IgD-negative memory B cell (primary cell): ENCODE data around the gene TRAP1. TPM values are rescaled to one million over a fixed set of nuclear protein-coding genes. Genes with fewer than 3 reads are reported as not detected.

Source experiments
- H3K27ac Mint-ChIP-seq, 3 donors: one replicate each; pipeline ENCODE4 v1.8.0; 2020 to 2022; ENCODE audit warnings: mild to moderate bottlenecking in 3 of 3, mixed read lengths in 3 of 3, moderate library complexity in 1 of 3
- H3K27me3 Mint-ChIP-seq: one replicate; pipeline ENCODE4 v1.8.0; 2021; ENCODE audit warnings: mixed read lengths
- H3K36me3 Mint-ChIP-seq: one replicate; pipeline ENCODE4 v1.8.0; 2020; ENCODE audit warnings: mild to moderate bottlenecking, mixed read lengths
- H3K4me1 Mint-ChIP-seq, 3 donors: one replicate each; pipeline ENCODE4 v1.8.0; 2020 to 2022; ENCODE audit warnings: mixed read lengths in 3 of 3, mild to moderate bottlenecking in 1 of 3
- H3K4me3 Mint-ChIP-seq, 4 donors: one replicate each; pipeline ENCODE4 v1.8.0; 2020 to 2022; ENCODE audit warnings: mild to moderate bottlenecking in 4 of 4, mixed read lengths in 4 of 4, moderate library complexity in 3 of 4
- H3K9me3 Mint-ChIP-seq, 3 donors: one replicate each; pipeline ENCODE4 v1.8.0; 2020 to 2021; ENCODE audit warnings: mixed read lengths in 3 of 3, mild to moderate bottlenecking in 1 of 3
- polyA plus RNA-seq: library from polyadenylated mRNA; unstranded; fragments of 300-500 nt; fragmentation: Illumina TruSeq; gene quantifications from one replicate; pipeline ENCODE4 v1.2.3, GENCODE V29; 2021

Gene TRAP1
- 62.7 TPM for polyA plus RNA-seq

DNA sequence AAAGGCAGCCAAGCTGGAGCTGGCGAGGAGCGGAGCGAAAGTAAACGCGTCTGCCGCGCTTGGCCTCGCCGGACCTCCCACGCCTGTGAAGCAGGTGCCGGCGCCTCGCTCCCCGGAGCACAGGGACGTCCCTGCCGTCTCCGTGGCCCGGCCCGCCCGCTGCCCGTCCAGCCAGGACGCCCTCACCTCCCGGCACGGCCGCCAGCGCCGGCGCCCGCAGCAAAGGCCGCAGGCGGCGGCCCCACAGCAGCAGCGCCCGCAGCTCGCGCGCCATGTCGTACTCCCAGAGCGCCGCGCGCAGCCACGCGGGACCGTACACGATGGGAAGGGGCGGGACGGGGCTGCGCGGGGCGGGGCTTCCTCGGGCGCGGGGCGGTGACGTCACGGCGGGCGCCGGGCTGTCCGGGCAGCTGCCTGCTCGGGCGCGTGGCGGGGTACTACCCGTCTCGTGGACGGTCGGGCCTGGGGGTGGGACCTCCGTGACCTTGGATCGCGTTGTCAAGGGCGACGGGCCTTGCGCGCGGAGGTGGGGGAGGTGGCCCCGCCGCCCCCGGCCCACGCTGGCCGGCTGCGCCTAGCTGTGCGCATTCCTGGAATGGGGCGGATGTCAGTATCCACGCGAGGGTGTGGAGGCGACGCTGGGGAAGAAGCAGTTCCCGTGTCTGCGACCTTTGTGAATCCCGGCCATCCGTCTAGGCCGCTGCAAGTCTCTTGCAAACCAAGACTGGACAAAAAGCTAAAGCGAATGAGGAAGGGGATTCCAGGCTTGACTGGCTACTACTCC lies at the start of gene TRAP1:
TRAP1 (minus strand) TSS at position 290 of the 784 bp plus-strand sequence; CDS start at position 274, 16 bp downstream.
- H3K27me3 Mint-ChIP-seq = no peaks in the 10 kb centered on the region
- H3K9me3 Mint-ChIP-seq = peaks cover 0 to 1% (median 0%) of the 10 kb centered on the region in 3 donors
- H3K36me3 Mint-ChIP-seq = no peaks in the 10 kb centered on the region
- peaks cover 17 to 25% (median 20%) of the 10 kb centered on the region in 3 donors for H3K4me1 Mint-ChIP-seq
- H3K4me3 Mint-ChIP-seq = peak within 1 kb of the TSS; percentile 91 to 97 (median 94)
- H3K27ac Mint-ChIP-seq = peak within 1 kb of the TSS; percentile 87 to 94 (median 93)

DNA sequence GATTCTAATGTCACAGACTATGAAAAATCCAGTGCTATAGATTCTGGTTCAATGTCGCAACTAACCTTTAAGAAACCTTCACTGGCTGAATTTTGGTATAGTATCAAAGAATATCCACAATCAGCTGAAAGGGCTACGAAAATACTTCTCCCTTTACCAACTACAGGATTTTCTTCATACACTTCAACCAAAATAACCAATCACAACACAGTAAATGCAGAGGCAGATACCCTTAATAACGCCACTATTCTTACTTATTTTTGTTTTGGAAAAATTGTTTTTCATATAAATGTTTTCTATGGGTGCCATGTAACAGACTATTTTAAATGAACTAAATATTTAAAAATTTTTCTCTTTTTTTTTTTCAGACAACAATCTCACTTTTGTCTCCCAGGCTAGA lies 48.9 kb upstream of the TRAP1 start:
- Mint-ChIP-seq H3K4me3 (no peak overlapping the region), H3K4me1 (peaks cover 9 to 11% (median 11%) of the 10 kb centered on the region in 3 donors), H3K9me3 (no peaks in the 10 kb centered on the region), H3K36me3 (peaks cover 9% of the 10 kb centered on the region), H3K27ac (no peak overlapping the region), H3K27me3 (no peaks in the 10 kb centered on the region)

DNA sequence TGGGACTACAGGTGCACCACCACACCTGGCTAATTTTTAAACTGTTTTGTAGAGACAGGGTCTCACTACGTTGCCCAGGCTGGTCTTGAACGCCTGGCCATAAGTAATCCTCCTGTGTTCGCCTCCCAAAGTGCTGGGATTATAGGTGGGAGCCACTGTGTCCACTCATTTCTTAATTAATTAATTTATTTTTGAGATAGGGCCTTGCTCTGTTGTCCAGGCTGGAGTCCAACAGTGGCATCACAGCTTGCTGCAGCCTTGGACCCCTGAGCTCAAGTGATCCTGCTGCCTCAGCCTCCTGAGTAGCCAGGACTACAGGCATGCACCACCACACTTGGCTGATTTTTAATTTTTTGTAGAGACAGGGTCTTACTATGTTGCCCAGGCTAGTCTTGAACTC lies 47.1 kb upstream of the TRAP1 start:
- no peak overlapping the region for H3K4me3 Mint-ChIP-seq
- no peaks in the 10 kb centered on the region for H3K27me3 Mint-ChIP-seq
- H3K36me3 Mint-ChIP-seq = peaks cover 9% of the 10 kb centered on the region
- H3K27ac Mint-ChIP-seq = no peak overlapping the region
- no peaks in the 10 kb centered on the region for H3K9me3 Mint-ChIP-seq
- H3K4me1 Mint-ChIP-seq = peaks cover 9 to 11% (median 11%) of the 10 kb centered on the region in 3 donors

DNA sequence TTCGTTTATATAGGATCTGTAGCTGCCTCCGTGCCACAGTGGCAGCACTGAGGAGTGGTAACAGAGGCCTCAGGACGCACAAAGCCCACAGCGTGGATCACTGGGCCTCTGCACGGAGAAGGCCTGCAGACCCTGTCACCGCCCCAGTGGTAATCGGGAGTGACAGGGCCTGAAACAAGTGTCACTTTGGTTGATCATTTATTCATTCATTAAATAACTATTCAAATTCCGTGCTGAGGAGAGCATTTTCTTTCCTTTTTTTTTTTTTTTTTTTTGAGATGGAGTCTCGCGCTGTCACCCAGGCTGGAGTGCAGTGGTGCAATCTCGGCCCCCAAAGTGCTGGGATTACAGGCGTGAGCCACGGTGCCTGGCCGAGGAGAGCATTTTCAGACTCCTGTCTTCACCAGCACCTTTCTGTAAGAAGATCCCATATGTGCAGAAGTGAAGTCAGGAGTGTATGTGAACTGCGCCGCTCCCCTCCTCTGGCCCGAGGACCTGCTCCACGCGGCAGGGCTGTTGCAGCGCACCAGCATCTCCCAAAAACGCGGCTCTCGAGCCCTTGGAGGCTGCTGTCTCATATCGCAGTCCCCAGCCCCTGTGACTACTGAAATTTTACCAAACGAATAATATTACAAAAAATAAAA lies 44.9 kb upstream of the TRAP1 start:
- no peak overlapping the region for H3K4me3 Mint-ChIP-seq
- H3K9me3 Mint-ChIP-seq = no peaks in the 10 kb centered on the region
- H3K27ac Mint-ChIP-seq = no peak overlapping the region
- H3K27me3 Mint-ChIP-seq = no peaks in the 10 kb centered on the region
- peaks cover 3% of the 10 kb centered on the region for H3K36me3 Mint-ChIP-seq
- H3K4me1 Mint-ChIP-seq = peaks cover 2 to 4% (median 4%) of the 10 kb centered on the region in 3 donors

DNA sequence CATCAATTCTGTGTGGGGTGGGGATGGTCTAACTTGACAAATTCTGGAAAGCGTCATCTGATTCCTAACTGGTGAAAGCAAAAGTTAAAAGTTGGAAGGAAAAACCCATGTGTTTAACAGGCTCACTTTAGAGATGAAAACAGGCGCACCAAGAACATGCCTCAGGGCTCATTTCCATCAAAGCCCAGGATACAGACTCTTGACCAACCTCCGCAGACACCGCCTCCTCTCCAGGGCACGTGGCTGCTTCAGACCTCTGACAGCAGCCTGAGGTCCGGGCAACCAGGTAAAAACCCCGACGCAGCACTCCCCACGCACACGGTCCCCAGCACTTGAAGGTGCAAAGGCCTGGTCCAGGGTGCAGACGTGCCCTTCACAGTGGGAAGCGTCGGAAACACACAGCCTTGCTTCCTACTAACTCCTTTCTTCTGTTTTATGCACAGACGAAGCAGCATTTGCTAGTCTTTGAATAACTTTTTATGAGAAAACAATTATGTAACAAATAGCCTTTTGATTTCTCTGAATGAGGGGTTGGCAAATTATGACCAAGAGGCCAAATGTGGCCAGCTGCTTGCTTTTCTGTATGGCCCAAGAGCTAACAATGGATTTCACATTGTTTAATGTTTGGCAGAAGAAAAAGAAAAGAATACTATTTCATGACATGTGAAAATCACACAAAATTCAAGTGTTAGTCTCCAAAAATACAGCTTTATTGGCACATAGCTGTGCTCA lies 44.2 kb upstream of the TRAP1 start:
- H3K4me1 Mint-ChIP-seq = peaks cover 0 to 1% (median 0%) of the 10 kb centered on the region in 3 donors
- no peaks in the 10 kb centered on the region for H3K36me3 Mint-ChIP-seq
- no peaks in the 10 kb centered on the region for H3K9me3 Mint-ChIP-seq
- no peak overlapping the region for H3K27ac Mint-ChIP-seq
- H3K27me3 Mint-ChIP-seq = no peaks in the 10 kb centered on the region
- no peak overlapping the region for H3K4me3 Mint-ChIP-seq

DNA sequence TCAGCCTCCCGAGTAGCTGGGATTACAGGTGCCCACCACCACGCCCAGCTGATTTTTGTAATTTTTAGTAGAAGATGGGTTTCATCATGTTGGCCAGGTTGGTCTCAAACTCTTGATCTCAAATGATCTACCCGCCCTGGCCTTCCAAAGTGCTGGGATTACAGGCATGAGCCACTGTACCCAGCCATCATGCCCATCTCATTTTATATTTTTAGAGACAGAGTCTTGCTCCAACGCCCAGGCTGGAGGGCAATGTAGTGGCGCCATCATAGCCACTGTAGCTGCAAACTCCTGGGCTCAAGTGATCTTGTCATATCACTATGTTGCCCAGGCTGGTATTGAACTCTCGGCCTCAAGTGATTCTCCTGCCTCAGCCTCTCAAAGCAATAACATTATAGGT lies 43.2 kb upstream of the TRAP1 start:
- no peaks in the 10 kb centered on the region for H3K9me3 Mint-ChIP-seq
- no peak overlapping the region for H3K27ac Mint-ChIP-seq
- H3K36me3 Mint-ChIP-seq = no peaks in the 10 kb centered on the region
- H3K27me3 Mint-ChIP-seq = no peaks in the 10 kb centered on the region
- no peaks in the 10 kb centered on the region for H3K4me1 Mint-ChIP-seq
- no peak overlapping the region for H3K4me3 Mint-ChIP-seq

DNA sequence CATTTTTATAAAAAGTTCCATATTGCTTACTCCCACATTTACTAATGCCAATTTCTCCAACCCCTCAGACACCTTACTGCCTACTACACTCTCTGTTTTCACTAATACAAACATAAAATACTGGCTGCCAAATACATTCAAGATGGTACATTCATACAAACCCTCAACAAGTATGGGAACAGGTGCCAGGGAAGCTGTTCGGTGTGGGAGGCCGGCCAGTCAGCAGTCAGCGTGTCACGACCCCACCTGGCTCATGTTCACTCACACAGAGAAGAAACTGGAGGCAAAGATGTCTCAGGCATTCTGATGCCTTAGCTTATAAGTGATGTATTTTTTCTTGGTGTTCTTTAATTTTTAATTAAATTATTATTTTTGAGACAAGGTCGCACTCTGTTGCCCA lies 42.4 kb upstream of the TRAP1 start:
- no peaks in the 10 kb centered on the region for H3K36me3 Mint-ChIP-seq
- H3K27ac Mint-ChIP-seq = no peak overlapping the region
- H3K4me3 Mint-ChIP-seq = no peak overlapping the region
- no peaks in the 10 kb centered on the region for H3K27me3 Mint-ChIP-seq
- no peaks in the 10 kb centered on the region for H3K4me1 Mint-ChIP-seq
- H3K9me3 Mint-ChIP-seq = no peaks in the 10 kb centered on the region

DNA sequence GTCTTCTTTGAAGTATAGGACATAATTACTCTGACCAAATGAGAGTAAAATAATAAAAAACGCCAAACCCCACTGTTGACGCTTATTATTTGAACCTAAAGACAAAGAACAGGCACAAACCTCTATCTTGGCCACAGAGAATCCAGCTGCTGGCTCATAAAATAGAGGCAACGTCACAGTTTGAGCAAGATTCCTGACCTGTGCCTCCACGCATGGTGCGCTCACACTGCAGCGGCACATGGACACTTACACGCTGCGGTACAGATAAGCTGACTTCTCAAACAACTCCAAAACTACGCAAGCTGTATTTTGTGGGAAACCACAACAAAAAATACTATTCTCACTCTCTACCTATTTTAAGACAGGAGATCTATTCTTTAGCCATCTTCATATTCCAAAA lies 38.8 kb upstream of the TRAP1 start:
- Mint-ChIP-seq H3K27ac (no peak overlapping the region), H3K4me3 (no peak overlapping the region), H3K36me3 (peaks cover 3% of the 10 kb centered on the region), H3K4me1 (no peaks in the 10 kb centered on the region), H3K27me3 (no peaks in the 10 kb centered on the region), H3K9me3 (no peaks in the 10 kb centered on the region)

DNA sequence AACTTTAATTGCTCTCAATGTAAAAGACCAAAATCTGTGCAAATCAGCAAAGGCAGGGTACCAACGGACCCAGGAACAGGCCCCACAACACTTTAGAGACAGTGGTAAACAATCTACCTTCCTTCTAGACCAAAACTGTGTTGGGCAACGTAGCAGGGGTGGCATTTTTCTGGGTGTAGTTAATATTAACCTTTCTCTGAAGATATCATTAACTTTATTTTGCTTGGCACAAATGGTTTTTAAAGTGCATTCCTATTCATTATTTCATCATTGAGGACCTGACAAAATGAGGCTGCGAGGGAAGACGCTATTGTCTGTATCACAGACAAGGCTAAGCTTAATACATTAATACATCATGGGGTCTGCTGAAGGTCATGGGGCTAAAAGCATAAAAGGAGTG lies 37.9 kb upstream of the TRAP1 start:
- H3K4me1 Mint-ChIP-seq = peaks cover 0 to 2% (median 0%) of the 10 kb centered on the region in 3 donors
- H3K36me3 Mint-ChIP-seq = peaks cover 3% of the 10 kb centered on the region
- no peaks in the 10 kb centered on the region for H3K9me3 Mint-ChIP-seq
- no peaks in the 10 kb centered on the region for H3K27me3 Mint-ChIP-seq
- no peak overlapping the region for H3K4me3 Mint-ChIP-seq
- no peak overlapping the region for H3K27ac Mint-ChIP-seq

DNA sequence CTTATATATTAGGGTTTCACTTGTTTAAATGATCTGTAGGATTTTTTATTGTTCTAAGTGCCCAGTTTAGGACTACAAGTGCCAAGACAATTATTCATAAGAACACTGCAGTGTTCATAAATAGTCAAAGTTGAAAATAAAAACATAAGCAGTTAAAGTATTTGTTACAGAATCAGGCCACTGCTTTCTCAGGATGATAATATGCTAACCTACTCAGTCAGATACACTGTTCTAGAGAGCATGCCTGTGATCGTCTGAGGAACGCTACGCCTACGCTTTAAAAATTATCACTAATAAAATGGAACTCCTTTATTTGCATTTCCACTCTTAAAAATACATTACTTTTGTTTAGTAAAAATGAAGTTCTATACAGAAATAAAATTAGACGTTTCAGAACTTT lies 37.4 kb upstream of the TRAP1 start:
- H3K36me3 Mint-ChIP-seq = peaks cover 3% of the 10 kb centered on the region
- no peak overlapping the region for H3K27ac Mint-ChIP-seq
- no peaks in the 10 kb centered on the region for H3K9me3 Mint-ChIP-seq
- peaks cover 0 to 7% (median 0%) of the 10 kb centered on the region in 3 donors for H3K4me1 Mint-ChIP-seq
- no peaks in the 10 kb centered on the region for H3K27me3 Mint-ChIP-seq
- no peak overlapping the region for H3K4me3 Mint-ChIP-seq

DNA sequence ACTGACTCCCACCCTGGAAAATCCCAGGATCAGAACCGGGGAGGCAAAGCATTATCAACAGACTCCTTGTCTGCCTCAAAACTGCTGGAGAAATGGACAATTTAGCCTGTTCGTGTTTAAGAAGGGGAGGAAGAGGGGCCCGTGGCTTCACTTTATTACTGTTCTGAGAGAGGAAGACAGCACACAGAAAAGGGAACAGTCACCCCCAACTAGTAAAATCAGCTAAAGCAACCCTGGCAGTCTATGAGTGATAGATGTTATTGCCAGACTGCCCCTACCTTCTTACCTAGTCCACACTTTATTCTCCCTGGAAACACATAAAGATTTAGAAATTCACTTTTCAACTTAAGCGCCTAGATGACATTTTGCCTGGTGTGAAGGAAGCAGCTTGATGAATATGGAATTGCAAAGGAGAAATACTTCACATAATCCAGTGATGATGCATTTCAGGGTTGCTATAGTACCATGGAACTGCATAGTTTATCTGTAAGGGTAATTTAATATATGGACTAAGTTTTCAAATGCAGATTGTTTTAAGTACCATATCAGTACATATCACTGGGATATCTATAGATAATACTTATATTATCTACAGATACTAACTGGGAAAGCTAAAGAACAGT lies 36.9 kb upstream of the TRAP1 start:
- H3K4me3 Mint-ChIP-seq = no peak overlapping the region

DNA sequence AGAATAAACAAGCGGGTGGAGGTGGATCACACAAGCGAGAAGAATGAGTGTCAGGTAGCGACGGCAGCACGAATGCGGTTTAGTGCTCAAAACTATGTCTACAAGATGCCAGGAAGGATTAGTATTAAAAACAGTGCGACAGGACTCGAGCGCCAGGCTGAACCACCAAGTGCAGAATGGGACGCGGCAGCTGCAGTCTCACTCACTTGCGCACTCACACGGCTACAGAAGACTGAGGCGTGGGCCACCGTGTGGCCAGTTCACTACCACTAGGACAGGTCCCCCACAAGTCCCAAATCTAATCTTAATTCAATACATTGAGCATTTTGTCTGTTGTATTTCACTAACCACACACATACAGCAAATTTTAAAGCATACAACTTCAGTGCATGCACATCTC lies 35.7 kb upstream of the TRAP1 start:
- Mint-ChIP-seq H3K27me3 (no peaks in the 10 kb centered on the region), H3K4me1 (peaks cover 0 to 7% (median 0%) of the 10 kb centered on the region in 3 donors), H3K4me3 (no peak overlapping the region), H3K36me3 (peaks cover 3% of the 10 kb centered on the region), H3K9me3 (no peaks in the 10 kb centered on the region), H3K27ac (peak overlapping the region in 1 of 3 donors; percentile 24)

More for the DNA sequence above, 36.9 kb upstream of the TRAP1 start:
- Mint-ChIP-seq H3K9me3 (no peaks in the 10 kb centered on the region), H3K27me3 (no peaks in the 10 kb centered on the region), H3K4me1 (peaks cover 0 to 7% (median 0%) of the 10 kb centered on the region in 3 donors), H3K27ac (no peak overlapping the region), H3K36me3 (peaks cover 3% of the 10 kb centered on the region)

DNA sequence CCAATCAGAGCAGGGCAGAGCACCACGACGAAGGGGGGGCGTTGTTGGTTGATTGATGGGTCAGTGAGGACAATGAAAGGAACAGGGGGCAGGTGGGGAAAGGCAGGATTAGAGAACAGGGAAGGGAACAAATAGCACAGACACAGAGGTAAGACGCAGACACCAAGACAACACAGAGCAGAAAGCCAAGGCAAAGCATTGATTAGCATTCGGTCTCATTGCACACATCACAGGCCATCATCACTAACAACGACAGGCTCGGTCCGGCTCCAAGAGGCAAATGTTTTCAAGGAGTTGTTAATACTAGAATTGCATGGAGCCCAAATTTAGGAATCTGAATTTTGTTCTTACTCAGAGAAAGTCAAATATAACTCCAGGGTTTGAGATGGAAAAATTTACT lies 34.6 kb upstream of the TRAP1 start:
- peak overlapping the region in 1 of 3 donors; percentile 50 for H3K27ac Mint-ChIP-seq
- H3K9me3 Mint-ChIP-seq = no peaks in the 10 kb centered on the region
- no peaks in the 10 kb centered on the region for H3K27me3 Mint-ChIP-seq
- H3K36me3 Mint-ChIP-seq = peaks cover 5% of the 10 kb centered on the region
- H3K4me1 Mint-ChIP-seq = peaks cover 0 to 7% (median 4%) of the 10 kb centered on the region in 3 donors
- no peak overlapping the region for H3K4me3 Mint-ChIP-seq

DNA sequence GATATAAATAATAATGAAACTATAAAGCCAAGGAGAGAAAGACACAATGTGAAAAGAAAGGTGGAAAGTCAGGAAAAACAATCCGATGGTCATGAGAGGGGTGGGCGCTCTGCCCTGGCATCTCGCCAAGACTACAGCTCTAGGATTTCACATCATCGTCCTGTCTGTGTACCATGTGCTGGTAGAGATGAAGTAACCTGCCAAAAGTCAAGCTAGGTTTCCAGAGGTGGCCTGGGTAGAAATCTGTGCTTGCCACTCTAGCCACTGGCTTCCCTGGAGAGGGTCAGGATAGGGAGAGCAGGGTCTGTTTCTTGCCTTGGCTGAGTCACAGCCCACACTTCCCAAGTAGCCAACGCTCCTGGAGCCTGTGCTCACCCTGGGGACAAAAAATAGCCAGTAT lies 31.0 kb upstream of the TRAP1 start:
- no peaks in the 10 kb centered on the region for H3K9me3 Mint-ChIP-seq
- H3K36me3 Mint-ChIP-seq = peaks cover 6% of the 10 kb centered on the region
- no peaks in the 10 kb centered on the region for H3K27me3 Mint-ChIP-seq
- H3K4me1 Mint-ChIP-seq = peaks cover 0 to 7% (median 4%) of the 10 kb centered on the region in 3 donors
- H3K4me3 Mint-ChIP-seq = no peak overlapping the region
- no peak overlapping the region for H3K27ac Mint-ChIP-seq
